Measurements from ENCODE around the gene IER3.
"Not testable (repeated sequence)": the region's sequence is repeated elsewhere in the genome, so short reads cannot be mapped to it uniquely, and the experiment has no call there.

The IER3 gene

GRCh38 chr6:30723843-30724741, 20.3 kb downstream of the IER3 start:
- DNase-seq (ENCODE audit: low spot score) = not testable (repeated sequence)

GRCh38 chr6:30723159-30723842, 21.0 kb downstream of the IER3 start:
- not testable (repeated sequence) for DNase-seq (ENCODE audit: low spot score)

DNA sequence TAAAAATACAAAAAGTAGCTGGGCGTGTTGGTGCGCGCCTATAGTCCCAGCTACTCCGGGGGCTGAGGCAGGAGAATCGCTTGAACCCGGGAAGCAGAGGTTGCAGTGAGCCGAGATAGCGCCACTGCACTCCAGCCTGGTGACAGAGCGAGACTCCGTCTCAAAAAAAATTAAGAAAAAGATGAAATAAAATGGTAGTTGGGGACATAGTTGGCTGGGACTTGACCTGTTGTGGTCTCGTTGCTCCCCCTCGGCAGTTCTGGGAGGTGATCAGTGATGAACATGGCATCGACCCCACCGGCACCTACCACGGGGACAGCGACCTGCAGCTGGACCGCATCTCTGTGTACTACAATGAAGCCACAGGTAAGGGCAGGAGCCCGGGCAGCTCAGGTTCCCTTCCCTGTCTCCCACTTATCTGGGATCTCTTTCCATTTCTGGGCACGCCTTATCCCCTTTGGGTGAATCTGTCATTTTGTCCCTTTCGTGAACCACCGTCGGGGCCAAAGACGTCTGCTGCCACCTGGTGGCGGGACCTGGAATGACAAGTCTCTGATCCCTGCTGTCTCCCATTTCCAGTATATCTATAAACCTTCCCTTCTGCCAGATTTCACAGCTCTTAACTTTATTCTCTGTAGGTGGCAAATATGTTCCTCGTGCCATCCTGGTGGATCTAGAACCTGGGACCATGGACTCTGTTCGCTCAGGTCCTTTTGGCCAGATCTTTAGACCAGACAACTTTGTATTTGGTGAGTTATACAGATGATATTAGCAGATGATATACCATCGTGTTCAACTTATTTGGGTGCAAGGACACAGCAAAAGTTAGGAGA, 21.9 kb downstream of the IER3 start:
- DNase-seq (ENCODE audit: low spot score) = peak; percentile 74

DNA sequence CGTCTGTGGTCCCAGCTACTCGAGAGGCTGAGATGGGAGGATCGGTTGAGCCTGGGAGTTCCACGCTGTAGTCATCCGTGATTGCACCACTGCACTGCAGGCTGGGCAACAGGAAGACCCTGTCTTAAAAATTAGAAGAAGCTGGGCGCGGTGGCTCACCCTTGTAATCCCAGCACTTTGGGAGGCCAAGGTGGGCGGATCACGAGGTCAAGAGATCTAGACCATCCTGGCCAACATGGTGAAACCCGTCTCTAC, 22.4 kb downstream of the IER3 start:
- DNase-seq (ENCODE audit: low spot score) = not testable (repeated sequence)

DNA sequence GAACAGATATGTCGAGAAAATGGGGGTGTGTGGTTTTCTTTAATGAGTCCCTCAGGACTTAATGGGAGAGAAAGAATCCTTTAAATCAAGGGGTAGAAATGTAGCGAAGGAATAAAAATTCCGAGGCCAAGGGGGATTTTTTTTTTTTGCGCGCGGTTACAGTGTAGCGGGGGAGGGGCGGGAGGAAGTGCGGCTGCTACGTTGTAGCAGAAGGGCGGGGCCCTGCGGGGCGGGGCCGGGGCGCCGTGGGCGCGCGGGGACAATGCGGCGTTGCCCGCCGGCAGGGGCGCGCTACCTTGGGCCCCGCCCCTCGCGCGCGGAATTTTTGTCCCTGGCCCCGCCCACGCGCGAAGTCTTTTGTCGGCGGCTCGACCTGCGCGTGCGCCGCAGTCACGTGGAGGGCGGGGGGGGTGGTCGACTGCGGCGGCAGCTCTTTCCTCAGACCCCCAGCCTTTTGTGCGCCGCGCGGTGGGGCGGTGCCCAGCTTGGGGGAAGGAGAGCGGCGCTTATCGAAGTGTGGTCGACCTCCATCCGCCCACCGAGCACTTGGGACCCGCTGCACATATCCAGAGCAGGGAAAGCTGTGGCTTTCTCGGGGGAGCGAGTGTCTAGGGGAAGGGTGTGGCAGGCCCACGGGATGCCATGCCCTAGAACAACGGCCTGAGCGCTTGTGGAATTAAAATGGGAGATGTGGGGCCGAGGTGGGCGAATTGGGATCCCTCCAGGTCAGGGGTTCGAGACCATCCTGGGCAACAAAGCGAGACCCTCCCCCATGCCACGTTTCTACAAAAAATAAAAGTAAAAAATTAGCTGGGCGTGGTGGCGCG, 22.9 kb downstream of the IER3 start:
- DNase-seq (ENCODE audit: low spot score) = peak; percentile 83

DNA sequence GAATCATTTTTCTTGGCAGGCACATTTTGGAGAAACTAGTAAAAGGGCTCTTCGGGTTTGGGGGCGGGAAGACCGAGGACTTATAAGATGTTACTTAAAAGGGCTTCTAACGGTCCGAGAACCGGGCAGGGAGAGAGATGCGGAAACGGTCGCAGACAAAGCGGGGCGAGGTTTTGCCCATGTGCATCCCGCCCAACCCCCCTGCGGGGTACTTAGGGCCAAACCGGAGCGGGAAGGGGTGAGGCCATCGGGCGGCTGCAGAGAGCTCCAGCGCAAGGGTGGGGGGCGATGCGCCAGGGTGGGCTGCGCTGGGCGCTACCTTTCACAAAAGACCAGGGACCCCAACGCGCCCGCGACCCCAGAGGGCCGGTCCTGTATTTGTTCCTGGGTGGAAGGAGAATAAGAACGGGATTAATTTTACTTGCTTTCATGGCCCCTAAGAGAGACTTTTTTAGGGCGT, 23.6 kb downstream of the IER3 start:
- no peak for DNase-seq (ENCODE audit: low spot score)

- peak; percentile 95 for DNase-seq (ENCODE audit: low spot score)
Measured at GRCh38 chr6:30719791-30720737, 24.3 kb downstream of the IER3 start, which contains the start of gene TUBB. TUBB (plus strand) TSS chr6:30720352; CDS start chr6:30720507, 155 bp downstream.

DNA sequence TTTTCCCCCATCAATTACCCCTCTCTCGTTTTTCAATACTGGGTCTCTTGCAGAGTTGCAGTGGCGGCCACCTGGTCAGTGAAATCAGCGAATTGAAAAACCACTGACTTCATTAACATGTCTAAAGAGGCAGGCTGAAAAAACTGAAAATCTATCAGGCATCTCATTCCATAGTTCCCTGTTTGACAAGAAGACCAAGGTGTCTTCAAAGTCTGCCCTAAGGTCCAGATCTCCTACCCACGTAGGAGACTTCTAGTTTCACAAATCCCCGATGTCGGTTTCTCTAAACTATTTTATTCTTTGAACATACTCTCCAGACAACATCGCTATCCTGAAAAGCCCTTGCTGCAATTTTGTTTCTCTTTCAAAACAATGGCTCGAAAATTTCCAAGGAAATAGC, 25.0 kb downstream of the IER3 start:
- DNase-seq (ENCODE audit: low spot score) = no peak

DNA sequence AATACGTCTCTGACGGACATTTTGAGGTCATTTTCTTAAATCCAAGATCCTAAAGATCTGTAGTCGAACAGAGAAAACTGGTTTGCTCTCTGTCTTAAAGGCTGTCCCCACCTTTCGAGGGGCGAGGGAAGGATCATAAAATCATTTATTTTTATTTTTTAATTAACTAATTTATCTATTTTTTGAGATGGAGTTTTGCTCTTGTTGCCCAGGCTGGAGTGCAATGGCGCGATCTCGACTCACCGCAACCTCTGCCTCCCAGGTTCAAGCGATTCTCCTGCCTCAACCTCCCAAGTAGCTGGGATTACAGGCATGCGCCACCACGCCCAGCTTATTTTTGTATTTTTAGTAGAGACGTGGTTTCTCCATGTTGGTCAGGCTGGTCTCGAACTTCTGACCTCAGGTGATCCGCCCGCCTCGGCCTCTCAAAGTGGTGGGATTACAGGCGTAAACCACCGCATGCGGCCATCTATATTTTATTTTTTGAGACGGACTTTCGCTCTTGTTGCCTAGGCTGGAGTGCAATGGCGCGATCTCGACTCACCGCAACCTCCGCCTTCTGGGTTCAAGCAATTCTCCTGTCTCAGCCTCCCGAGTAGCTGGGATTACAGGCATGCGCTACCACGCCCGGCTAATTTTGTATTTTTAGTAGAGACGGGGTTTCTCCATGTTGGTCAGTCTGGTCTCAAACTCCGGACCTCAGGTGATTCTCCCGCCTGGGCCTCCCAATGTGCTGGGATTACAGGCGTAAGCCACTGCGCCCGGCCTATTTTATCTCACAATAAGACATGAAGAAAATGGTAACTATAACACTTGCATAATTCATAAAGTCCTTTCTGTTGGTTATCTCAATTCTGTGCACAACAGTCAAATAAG, 26.3 kb downstream of the IER3 start:
- DNase-seq (ENCODE audit: low spot score) = not testable (repeated sequence)

DNA sequence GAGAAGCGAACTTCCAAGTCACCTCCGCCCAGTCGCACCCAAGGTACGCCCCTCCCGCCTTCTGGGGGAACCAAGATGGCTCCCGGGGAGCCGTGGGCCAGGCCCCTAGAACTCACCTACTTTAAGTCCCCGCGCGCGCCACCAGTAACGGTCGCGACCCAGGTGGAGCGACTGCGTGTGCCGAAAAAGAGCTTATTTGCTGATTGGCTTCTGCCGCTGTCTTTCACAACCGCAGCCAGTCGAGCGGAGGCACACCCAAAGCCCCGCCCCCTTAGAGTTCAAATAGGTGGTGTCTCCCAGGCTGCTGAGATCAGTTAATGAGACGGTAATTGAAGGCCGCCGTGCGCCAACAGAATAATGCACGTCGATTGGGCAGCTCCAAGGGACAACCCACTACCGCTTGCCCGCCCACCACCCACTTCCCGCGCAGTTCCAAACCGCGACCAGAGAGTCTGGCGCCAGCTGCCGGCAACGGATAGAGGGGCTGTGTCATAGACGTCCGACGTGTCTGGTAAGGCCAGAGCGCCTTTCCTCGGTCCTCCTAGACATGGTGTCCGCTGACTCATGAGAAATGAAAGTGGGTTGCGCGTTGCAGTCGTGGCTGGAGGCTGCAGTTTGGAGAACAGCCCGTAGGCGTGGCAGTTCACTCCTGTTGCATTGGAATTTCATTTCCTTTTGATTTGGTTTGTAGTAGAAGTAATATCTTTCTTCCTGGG, 27.1 kb downstream of the IER3 start, which contains the start of gene MDC1:
MDC1 (minus strand) TSS at position 153 of the 716 bp plus-strand sequence. CDS start 2,106 bp downstream, outside the sequence.
- peak; percentile 98 for DNase-seq (ENCODE audit: low spot score)

DNA sequence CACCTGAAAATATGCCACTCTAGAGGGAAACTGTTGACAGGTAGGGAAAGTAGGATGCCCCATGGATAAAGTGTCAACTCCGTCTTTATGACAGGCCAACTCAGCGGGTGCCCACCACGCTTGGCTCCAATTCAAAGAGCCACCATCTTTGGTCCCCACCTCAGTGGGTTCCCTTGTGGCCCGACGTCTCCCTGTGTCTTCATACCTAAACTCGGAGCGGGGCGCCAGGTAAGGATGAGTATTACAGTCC, 27.5 kb downstream of the IER3 start:
- DNase-seq (ENCODE audit: low spot score) = no peak

DNA sequence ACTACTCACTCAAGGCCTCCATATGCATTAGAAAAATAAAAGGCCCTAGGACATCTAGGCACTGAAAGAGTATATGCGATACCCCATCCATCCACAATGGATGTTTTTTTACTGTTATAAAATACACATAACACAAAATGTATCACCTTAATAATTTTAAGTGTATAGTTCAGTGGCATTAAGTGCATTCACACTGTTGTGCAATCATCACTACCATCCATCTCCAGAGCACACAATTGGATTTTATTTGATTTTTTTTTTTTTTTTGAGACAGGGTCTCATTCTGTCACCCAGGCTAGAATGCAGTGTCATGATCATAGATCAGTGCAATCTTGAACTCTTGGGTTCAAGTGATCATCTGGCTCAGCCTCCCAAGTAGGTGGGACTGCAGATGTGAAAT, 30.1 kb downstream of the IER3 start:
- no peak for DNase-seq (ENCODE audit: low spot score)

DNA sequence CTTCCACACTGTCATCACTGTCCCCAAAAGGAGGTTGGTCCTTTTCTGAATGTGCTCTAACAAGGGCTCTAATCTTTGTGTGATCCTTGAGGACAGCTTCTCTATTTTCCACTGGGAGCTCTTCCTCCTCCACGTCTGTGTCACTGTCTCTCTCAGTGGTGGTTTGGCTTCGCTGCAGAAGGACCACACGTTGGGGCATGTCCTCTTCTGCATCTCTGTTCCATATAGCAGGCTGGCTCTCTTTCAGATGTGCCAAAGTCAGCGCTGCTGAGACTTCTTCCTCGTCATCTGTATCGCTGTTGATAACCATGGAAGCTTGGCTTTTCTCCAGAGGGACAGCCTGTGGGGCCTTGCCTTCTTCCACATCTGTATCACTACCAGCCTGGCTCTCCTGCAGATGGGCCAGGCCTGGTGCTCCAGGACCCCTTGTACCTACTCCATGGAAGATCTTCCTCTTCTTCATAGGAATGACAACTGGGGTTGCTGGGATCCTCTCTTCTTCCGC, 31.9 kb downstream of the IER3 start:
- no peak for DNase-seq (ENCODE audit: low spot score)

DNA sequence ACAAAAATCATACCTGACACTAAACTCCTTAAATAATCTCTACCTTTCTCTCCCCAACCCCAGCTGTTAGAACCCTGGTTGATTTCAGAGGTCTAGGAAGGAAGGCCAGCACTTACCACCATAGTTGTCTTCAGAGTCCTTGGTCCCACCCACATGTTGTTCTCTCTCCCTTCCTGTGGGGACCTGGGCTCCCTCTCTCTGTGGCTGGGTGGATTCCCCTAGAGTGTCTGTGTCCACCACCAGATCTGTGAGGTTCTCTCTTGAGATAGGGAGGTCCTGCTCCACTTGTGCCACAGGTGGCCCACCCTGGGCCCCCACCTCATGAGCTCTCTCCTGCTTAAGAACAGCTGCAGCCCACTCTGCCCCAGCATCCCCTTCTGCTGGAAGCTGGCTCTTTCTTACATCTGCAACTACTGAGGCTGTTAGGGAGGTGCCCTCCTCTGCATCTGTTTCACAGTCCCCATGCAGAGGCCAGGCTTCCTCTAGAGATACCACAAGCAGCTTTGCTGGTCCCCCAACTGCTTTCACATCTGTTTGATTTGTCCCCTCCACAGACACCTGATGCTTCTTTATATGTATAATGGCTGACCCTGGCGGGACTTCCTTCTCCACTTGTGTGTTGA, 32.5 kb downstream of the IER3 start:
- DNase-seq (ENCODE audit: low spot score) = no peak

DNA sequence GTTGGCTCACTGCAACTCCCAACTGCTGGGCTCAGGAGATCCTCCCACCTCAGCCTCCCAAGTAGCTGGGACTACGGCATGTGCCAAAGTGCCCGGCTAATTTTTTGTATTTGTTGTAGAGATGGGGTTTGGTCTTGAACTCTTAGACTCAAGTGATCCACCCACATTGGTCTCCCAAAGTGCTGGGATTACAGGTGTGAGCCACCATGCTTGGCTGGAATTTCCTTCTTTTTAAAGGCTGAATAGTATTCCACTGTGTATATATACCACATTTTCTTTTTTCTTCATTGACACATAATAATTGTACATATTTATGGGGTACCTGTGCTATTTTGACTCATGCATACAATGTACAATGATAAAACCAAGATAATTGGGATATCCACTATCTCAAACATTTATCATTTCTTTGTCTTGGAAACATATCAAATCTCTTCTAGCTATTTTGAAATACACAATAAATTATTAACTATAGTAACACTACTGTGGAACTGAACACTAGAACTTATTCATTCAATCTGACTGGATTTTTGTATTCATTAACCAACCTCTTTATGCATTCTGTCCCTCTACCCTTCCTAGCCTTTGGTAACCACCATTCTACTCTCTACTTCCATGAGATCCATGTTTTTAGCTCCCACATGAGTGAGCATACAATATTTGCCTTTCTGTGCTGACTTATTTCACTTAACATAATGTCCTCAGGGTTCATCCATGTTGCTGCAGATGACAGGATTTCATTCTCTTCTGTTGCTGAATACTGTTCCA, 35.1 kb downstream of the IER3 start:
- no peak for DNase-seq (ENCODE audit: low spot score)

DNA sequence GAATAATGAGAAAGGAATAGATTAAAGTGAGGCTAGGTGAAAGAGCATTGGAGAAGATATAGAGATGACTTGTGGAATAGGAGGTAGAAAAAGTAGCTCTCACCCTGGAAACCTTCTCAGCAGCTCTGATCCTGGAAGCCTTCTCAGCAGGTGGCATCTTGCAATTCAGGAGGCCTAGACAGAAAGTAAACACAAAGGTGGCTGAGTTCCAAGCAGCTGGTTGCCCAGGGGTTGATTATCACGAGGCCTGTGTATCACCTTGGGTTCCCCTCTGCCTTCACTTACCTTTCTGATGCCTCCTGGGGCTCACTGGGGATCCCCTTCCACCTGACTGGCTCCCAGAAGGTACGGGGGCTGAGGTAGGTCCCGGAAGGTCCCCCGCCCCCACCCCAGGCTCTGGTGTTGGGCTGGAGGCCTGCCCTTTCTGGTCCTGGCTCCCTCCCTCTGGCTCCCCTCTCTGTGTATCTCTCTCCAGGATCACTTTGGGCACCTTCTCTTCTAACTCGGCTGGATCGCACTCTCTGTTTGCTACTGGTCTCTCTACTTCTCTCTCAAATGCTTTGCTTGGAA, 37.0 kb downstream of the IER3 start:
- DNase-seq (ENCODE audit: low spot score) = no peak

DNA sequence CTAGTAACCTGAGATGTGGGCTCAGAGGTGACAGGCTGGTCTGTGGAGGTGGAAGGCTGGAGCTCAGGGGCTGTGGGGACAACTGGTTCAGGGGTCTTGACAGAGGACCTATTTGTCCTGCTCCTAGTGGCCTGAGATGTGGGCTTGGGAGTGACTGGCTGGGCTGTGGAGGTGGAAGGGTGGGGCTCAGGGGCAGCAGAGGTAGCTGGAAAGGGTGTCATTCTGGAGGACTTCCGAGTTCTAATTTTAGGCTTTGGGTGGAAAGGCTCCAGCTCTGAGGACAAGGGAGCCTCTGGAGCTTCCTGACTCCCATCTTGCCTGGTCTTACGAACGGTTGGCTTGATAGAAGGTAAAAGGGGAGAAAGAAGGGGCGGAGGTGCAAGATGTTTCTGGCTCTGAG, 38.7 kb downstream of the IER3 start:
- no peak for DNase-seq (ENCODE audit: low spot score)

All from hepatic stellate cell (primary cell).